Endometrial microvascular endothelial cells (primary cell): ENCODE data around the gene ATP1A1. TPM values are rescaled to one million over a fixed set of nuclear protein-coding genes. Genes with fewer than 3 reads are reported as not detected.

ENCODE experiments used
- in situ Hi-C: cut with HindIII; loops from 2 replicates; pipeline ENCODE4 v1.10.0; 2017; ENCODE audit warnings: low sequenced_read_pairs, low pct_unique_long_range_greater_than_20kb; ENCODE audit errors: inconsistent ontology term
- total RNA-seq: library from RNA; depleted of rRNA; stranded (reverse); fragments of >200 nt; gene quantifications from one replicate; pipeline ENCODE4 v1.2.3, GENCODE V29; 2015; ENCODE audit errors: inconsistent ontology term

Gene ATP1A1
- total RNA-seq, 1 donor from 2014 or later: 184 TPM

GRCh38 chr1:116405241-116406135 is 32.4 kb downstream of the ATP1A1 start:
- in situ Hi-C loops: no loop called here

- in situ Hi-C loops: no loop called here
Measured at GRCh38 chr1:116407033-116407432, 34.0 kb downstream of the ATP1A1 start.

- in situ Hi-C loops: no loop called here
Measured at GRCh38 chr1:116408193-116408592, 35.1 kb downstream of the ATP1A1 start.

GRCh38 chr1:116408803-116409720 is 36.0 kb downstream of the ATP1A1 start:
- in situ Hi-C loops: no loop called here

- in situ Hi-C loops: no loop called here
Measured at GRCh38 chr1:116409751-116410191, 36.7 kb downstream of the ATP1A1 start.

GRCh38 chr1:116411784-116412479 is 38.9 kb downstream of the ATP1A1 start:
- in situ Hi-C loops: no loop called here

GRCh38 chr1:116412480-116412798 is 39.4 kb downstream of the ATP1A1 start:
- in situ Hi-C loops: no loop called here

GRCh38 chr1:116412898-116413297 is 39.9 kb downstream of the ATP1A1 start:
- in situ Hi-C loops: no loop called here

- in situ Hi-C loops: no loop called here
Measured at GRCh38 chr1:116413414-116413813, 40.4 kb downstream of the ATP1A1 start.

GRCh38 chr1:116414364-116414763 is 41.3 kb downstream of the ATP1A1 start:
- in situ Hi-C loops: no loop called here

GRCh38 chr1:116415200-116415698 is 42.2 kb downstream of the ATP1A1 start:
- in situ Hi-C loops: no loop called here

GRCh38 chr1:116415699-116416533 is 42.9 kb downstream of the ATP1A1 start:
- in situ Hi-C loops: no loop called here

- in situ Hi-C loops: no loop called here
Measured at GRCh38 chr1:116416854-116417513, 43.9 kb downstream of the ATP1A1 start.

- in situ Hi-C loops: no loop called here
Measured at GRCh38 chr1:116417678-116418077, 44.6 kb downstream of the ATP1A1 start.

- in situ Hi-C loops: no loop called here
Measured at GRCh38 chr1:116418091-116418830, 45.2 kb downstream of the ATP1A1 start.

- in situ Hi-C loops: no loop called here
Measured at GRCh38 chr1:116420417-116421200, 47.6 kb downstream of the ATP1A1 start.
